ENCODE measurements around the gene SYNM.
"Not testable (repeated sequence)": the region's sequence is repeated elsewhere in the genome, so short reads cannot be mapped to it uniquely, and the experiment has no call there.

Gene SYNM

GRCh38 chr15:99106417-99107220 is 1.7 kb downstream of the SYNM start:
- DNase-seq (ENCODE audit: low read depth in 2 of 2), result no peak

GRCh38 chr15:99108993-99109392 is 4.1 kb downstream of the SYNM start:
- no peak for DNase-seq (ENCODE audit: low read depth in 2 of 2)

DNA sequence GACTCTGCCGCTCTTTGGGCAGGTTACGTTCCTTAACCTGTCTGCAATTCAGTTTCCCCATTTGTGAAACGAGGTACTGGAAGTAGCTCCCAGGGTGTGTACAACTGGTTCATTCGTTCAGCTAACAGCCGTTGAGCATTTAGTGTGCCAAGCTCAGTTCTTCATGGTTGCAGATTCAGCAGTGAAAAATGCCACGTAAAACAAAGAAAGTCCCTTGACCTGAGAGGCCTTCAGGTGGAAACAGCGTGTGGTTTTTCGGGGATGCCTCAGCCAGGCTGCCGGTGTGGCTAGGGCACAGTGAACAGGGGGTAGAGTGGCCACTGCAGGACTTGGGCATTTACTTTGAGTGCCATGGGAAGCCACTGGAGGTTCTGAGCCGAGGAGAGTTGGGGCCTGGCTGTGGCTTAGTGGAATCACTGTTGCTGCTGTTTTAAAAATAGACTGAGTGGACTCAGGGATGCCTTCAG is 4.7 kb downstream of the SYNM start:
- DNase-seq (ENCODE audit: low read depth in 2 of 2), result no peak

DNA sequence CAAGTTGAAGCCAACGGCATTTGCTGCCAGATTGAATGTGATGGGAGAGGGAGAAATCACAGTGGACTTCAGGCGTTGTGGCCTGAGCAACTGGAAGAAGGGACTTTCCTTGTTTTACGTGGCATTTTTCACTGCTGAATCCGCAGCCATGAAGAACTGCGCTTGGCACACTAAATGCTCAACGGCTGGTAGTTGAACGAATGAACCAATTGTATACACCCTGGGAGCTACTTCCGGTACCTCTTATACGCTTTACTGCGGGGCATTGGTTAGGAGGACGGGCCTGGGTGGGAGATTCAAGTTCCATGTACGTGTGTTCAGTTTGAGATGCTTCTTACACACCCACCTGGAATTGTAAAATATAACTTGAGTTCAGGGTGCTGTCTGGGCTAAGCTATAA is 5.2 kb downstream of the SYNM start:
- no peak for DNase-seq (ENCODE audit: low read depth in 2 of 2)

GRCh38 chr15:99110581-99111320 is 5.9 kb downstream of the SYNM start:
- DNase-seq (ENCODE audit: low read depth in 2 of 2), result no peak

- not testable (repeated sequence) for DNase-seq (ENCODE audit: low read depth in 2 of 2)
Observed at GRCh38 chr15:99111641-99112040, 6.8 kb downstream of the SYNM start.

DNA sequence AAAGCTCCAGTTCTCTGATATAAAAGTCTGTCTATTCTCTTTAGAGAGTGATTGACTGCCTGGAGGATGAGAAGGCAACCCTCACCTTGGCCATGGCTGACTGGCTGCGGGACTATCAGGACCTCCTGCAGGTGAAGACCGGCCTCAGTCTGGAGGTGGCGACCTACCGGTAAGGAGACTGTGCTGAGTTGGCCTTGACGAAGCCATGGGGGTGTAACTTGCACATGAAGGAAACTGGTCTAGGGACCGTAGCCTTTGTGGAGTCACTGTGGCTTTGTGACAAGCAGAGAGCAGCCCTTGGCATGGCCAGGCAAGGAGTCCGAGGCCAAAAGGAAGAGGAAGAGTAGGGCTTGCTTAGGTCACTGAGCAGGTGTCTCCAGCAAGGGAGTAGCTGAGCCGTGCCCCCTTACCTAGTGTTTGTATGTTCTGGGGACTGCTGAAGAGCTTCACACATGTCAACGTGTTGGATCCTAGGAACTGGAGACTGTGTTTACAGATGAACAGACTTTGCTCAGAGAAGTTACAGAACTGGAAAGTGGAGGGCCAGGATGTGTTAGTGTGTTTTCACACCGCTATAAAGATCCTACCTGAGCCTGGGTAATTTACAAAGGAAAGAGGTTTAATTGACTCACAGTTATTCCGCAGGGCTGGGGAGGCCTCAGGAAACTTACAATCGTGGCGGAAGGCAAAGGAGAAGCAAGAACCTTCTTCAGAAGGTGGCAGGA is 8.8 kb downstream of the SYNM start:
- DNase-seq (ENCODE audit: low read depth in 2 of 2), result no peak

DNA sequence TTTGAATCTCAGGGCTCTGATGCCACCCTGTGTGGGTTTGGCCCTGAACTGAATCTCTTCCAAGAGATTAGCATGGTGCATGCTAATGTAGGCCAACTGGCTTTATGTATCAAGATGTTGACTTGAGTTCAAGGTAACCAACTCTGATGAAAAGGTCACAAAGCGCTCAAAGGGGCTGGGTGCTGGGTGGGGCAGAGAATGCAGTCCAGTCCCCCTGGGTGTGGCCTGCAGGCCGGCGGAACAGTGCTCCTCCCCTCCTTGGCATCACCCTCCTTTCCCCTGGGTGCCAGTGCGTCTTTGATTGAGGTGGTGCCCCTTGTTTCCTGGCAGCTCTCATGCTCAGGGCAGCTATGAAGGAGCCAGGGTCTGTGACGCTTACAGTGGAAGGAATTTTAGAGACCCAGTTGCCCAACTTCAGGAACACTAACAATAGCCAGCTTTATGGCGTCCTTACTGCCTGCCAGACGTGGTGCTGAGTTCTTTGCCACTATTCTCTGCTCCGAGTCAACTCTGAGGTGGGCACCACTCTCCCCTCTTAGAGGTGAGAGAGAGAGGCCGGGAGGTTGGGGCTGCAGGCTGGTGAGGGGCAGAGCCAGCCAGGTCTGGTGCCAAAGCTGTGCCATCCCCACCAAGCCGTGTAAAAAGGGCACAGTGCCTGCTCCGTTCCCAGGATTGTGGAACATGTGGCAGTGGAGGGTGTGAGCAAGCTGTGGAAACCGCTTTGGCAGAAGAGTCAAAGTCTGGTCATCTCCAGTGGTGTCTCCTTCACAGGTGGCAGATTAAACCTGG is 9.8 kb downstream of the SYNM start:
- DNase-seq (ENCODE audit: low read depth in 2 of 2), result no peak

DNA sequence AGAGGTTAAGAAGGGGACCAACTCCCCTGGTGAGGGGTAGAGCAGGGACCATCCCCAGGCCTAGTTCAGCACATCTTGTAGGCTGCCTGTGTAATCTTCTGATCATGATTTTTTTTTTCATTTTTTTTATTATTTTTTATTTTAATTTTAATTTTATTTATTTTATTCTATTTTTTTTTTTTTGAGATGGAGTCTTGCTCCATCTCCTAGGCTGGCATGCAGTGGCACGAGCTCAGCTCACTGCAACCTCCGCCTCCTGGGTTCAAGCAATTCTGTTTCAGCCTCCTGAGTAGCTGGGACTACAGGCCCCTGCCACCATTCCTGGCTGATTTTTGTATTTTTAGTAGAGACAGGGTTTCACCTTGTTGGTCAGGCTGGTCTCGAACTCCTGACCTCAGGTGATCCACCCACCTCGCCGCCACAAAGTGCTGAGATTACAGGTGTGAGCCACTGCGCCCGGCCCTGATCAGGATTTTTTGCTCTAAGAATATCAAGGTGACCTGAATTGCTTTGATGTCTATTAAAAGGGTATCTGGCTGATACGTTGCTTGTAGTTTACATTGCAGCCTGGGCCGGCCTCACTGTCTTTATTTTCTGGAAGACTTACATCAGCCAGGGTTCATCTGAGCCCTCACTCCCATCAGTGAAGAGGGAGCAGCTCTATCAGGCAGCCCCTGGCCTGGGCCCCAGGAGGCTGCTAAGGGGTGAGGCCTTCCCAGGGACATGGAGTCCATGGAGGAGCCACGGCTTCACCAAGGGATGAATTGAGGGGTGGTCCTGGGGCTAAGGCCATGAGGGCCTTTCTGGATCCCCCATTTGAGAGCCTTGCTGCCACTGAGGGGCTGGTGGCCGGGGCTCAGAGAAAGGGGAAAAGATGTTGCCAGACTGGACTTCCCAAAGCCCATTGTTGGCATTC is 10.7 kb downstream of the SYNM start:
- no peak for DNase-seq (ENCODE audit: low read depth in 2 of 2)

GRCh38 chr15:99117111-99117510 is 12.2 kb downstream of the SYNM start:
- DNase-seq (ENCODE audit: low read depth in 2 of 2), result no peak

DNA sequence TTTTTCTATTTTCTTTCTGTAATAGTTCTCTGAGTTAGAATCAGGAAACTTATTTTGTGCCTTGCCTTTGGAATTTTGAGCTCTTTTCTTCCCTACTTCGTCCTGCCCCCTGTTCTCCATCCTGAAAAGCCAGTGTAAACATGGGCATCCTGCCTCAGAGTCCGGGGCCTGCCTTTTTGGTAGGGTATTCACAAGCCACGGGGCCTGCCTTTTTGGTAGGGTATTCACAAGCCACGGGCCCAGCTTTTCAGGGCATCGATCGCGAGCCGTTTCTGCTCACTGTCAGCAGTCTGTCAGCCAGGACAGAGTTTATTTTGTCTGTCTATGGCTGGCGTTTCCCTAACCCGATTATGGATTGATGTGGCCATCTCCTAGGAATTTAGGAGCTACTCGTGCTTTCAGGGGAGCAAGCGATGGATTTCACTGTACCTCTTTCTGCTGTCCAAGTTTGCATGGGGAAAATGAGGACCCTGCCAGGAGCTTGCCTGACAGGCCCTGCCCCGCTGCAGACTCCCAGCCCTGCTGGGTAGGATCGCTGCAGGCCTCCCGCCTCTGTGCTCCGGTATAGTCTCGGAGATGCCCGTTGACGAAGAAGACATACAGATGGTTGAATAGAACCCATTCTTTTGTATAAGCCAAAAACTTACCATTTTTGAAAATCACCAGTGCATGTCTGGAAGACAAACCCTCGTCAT is 12.8 kb downstream of the SYNM start:
- DNase-seq (ENCODE audit: low read depth in 2 of 2), result no peak

DNA sequence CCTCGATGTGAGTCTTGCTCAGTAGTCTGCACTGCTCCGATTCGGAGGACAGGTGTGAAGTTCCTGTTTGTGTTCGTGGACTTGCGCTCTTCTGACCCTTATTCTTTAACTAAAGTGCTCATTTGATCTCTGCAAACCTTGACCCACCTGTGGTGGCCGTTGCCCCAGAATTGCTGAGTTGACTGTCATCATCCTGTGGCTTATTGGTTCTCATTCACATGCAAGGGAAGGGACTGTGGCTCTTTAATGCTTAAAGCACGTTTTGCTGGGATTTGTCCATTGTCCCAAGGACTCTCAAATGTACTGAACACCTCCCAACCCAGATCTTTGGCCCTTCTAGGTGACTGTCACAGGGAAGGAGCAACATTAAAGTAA is 13.4 kb downstream of the SYNM start:
- DNase-seq (ENCODE audit: low read depth in 2 of 2), result no peak

- no peak for DNase-seq (ENCODE audit: low read depth in 2 of 2)
Observed at GRCh38 chr15:99118801-99119546, 14.1 kb downstream of the SYNM start.

GRCh38 chr15:99120050-99120777 is 15.3 kb downstream of the SYNM start:
- DNase-seq (ENCODE audit: low read depth in 2 of 2), result no peak

GRCh38 chr15:99121207-99121606 is 16.3 kb downstream of the SYNM start:
- no peak for DNase-seq (ENCODE audit: low read depth in 2 of 2)

DNA sequence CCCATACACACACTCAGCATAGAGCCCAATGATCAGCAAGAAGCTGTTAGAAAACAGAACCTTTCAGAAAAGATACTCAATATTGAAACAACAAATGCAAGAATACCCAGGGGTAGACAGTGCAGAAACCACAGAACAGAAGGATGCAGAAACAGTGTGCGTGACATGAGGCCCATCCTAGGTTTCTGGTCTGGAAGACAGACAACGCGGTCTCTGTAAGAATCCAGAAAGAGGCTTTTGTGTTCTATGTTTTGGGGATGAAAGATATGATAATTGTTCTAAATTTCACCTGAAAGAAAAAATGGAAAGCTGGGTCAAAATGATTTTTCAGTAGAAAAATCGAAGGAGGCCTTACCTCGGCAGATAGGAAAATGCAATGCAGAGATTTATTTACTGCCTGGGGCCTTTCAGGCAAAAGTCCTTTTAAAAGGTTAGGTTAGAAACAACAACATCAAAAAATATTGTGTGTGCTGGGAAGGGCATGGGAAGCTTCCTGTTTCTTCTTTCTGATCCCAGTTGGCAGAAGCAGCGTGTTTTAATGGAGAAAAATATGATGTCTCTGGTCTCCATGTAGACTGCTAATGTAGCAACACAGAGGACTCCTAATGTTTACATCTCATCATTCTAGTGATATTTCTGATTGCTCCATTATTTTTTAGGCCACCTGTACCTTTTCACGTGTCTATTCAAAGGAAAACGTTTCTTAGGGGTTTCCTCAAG is 17.0 kb downstream of the SYNM start:
- no peak for DNase-seq (ENCODE audit: low read depth in 2 of 2)

DNA sequence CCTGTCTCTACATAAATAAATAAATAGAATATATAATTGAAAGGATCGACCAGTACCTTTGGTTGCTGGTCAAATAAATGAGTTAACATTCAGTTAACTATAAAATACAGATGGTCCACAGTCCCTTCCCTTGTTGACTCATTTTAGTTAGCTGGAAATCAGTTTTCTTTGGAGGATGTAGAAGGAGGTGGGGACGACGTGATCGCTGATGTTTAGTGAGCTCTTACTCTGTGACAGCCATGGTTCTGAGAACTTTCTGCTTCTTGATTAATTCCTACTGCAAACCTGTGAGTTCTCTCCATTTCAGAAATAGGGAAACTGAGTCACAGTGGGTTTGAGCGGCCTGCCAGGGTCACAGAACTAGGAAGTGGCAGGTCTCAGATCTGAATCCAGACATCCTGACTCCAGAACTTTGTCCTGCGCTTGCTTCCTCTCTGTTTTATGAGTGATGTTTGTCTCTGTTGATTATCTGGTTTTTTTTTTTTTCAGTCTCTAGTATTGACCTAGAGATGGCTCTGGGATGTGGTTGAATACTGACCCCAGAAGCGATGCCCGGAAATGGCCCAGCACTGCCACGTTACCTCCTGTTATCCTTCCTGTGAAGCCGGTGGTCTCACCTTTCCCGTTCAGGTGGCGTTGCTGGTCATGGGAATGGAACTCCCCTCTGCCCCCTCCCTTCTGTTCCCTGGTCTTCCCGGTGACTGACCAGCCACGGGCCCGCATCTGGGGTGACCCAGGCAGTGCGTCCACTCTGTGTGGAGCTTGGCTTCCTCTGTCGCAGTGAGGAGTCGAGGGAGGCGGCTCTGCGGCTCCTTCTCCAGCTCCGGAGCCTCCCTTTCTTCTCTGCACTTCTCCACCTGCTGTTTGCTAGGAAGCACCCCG is 18.2 kb downstream of the SYNM start:
- DNase-seq (ENCODE audit: low read depth in 2 of 2), result no peak

Data from stimulated activated CD8-positive, alpha-beta memory T cell treated with anti-CD3 and anti-CD28 coated beads, Interleukin-15, amount 100 ng/mL, for 4 hours (primary cell).